Neuron (in vitro differentiated cells): Measurements from ENCODE around the gene RGS14.

ENCODE experiments used
- H2AFZ ChIP-seq: one replicate; pipeline ENCODE4 v1.6.1; 2013; ENCODE audit warnings: low read depth, mild to moderate bottlenecking, inconsistent platforms, low read length, moderate library complexity
- H3K27me3 ChIP-seq: one replicate; pipeline ENCODE4 v1.6.1; 2013; ENCODE audit warnings: low read length; ENCODE audit not compliant: insufficient read depth
- H3K36me3 ChIP-seq: one replicate; pipeline ENCODE4 v1.6.1; 2013; ENCODE audit warnings: low read length; ENCODE audit not compliant: insufficient read depth
- H3K4me1 ChIP-seq: one replicate; pipeline ENCODE4 v1.6.1; 2013; ENCODE audit warnings: low read length; ENCODE audit not compliant: insufficient read depth
- H3K4me3 ChIP-seq: 2 replicates; pipeline ENCODE4 v1.5.1; 2013; ENCODE audit warnings: mild to moderate bottlenecking, low read length, moderate library complexity
- H3K9me3 ChIP-seq: one replicate; pipeline ENCODE4 v1.6.1; 2013; ENCODE audit warnings: low read length

The RGS14 gene

GRCh38 chr5:177315411-177315810 lies 42.3 kb upstream of the RGS14 start:
- Histone ChIP-seq H2AFZ (no peak overlapping the region), H3K27me3 (no peaks in the 10 kb centered on the region), H3K4me3 (no peak overlapping the region), H3K9me3 (peaks cover 7% of the 10 kb centered on the region), H3K36me3 (no peaks in the 10 kb centered on the region), H3K4me1 (peaks cover 16% of the 10 kb centered on the region)

GRCh38 chr5:177316005-177316404 lies 41.7 kb upstream of the RGS14 start:
- peaks cover 10% of the 10 kb centered on the region for H3K4me1 ChIP-seq
- no peaks in the 10 kb centered on the region for H3K36me3 ChIP-seq
- H3K9me3 ChIP-seq, result peaks cover 7% of the 10 kb centered on the region
- H2AFZ ChIP-seq, result no peak overlapping the region
- no peaks in the 10 kb centered on the region for H3K27me3 ChIP-seq
- H3K4me3 ChIP-seq, result no peak overlapping the region

GRCh38 chr5:177317959-177318377 lies 39.8 kb upstream of the RGS14 start:
- H3K4me3 ChIP-seq, result no peak overlapping the region
- no peaks in the 10 kb centered on the region for H3K36me3 ChIP-seq
- peaks cover 1% of the 10 kb centered on the region for H3K4me1 ChIP-seq
- no peak overlapping the region for H2AFZ ChIP-seq
- no peaks in the 10 kb centered on the region for H3K27me3 ChIP-seq
- H3K9me3 ChIP-seq, result peaks cover 7% of the 10 kb centered on the region

GRCh38 chr5:177319913-177320588 lies 37.7 kb upstream of the RGS14 start:
- H2AFZ ChIP-seq, result no peak overlapping the region
- H3K36me3 ChIP-seq, result no peaks in the 10 kb centered on the region
- H3K4me1 ChIP-seq, result no peaks in the 10 kb centered on the region
- H3K27me3 ChIP-seq, result no peaks in the 10 kb centered on the region
- H3K4me3 ChIP-seq, result no peak overlapping the region
- peaks cover 7% of the 10 kb centered on the region for H3K9me3 ChIP-seq

GRCh38 chr5:177320879-177321278 lies 36.8 kb upstream of the RGS14 start:
- H2AFZ ChIP-seq, result no peak overlapping the region
- H3K4me3 ChIP-seq, result no peak overlapping the region
- H3K9me3 ChIP-seq, result peaks cover 7% of the 10 kb centered on the region
- H3K27me3 ChIP-seq, result no peaks in the 10 kb centered on the region
- no peaks in the 10 kb centered on the region for H3K4me1 ChIP-seq
- H3K36me3 ChIP-seq, result no peaks in the 10 kb centered on the region

GRCh38 chr5:177325868-177326381 lies 31.8 kb upstream of the RGS14 start:
- Histone ChIP-seq H3K36me3 (peaks cover 11% of the 10 kb centered on the region), H3K9me3 (no peaks in the 10 kb centered on the region), H3K27me3 (no peaks in the 10 kb centered on the region), H2AFZ (no peak overlapping the region), H3K4me1 (peaks cover 3% of the 10 kb centered on the region), H3K4me3 (no peak overlapping the region)

- H3K36me3 ChIP-seq, result peaks cover 21% of the 10 kb centered on the region
Measured at GRCh38 chr5:177327539-177328522, 29.9 kb upstream of the RGS14 start.

GRCh38 chr5:177328545-177329231 lies 29.0 kb upstream of the RGS14 start:
- no peak overlapping the region for H2AFZ ChIP-seq
- peaks cover 29% of the 10 kb centered on the region for H3K36me3 ChIP-seq

More at GRCh38 chr5:177327539-177328522, 29.9 kb upstream of the RGS14 start:
- no peak overlapping the region for H3K4me3 ChIP-seq
- no peaks in the 10 kb centered on the region for H3K9me3 ChIP-seq
- no peaks in the 10 kb centered on the region for H3K27me3 ChIP-seq
- no peak overlapping the region for H2AFZ ChIP-seq
- peaks cover 3% of the 10 kb centered on the region for H3K4me1 ChIP-seq

GRCh38 chr5:177329883-177330282 lies 27.8 kb upstream of the RGS14 start:
- no peaks in the 10 kb centered on the region for H3K27me3 ChIP-seq
- H2AFZ ChIP-seq, result no peak overlapping the region
- H3K9me3 ChIP-seq, result no peaks in the 10 kb centered on the region
- no peak overlapping the region for H3K4me3 ChIP-seq
- peaks cover 3% of the 10 kb centered on the region for H3K4me1 ChIP-seq
- H3K36me3 ChIP-seq, result peaks cover 40% of the 10 kb centered on the region

More at GRCh38 chr5:177328545-177329231, 29.0 kb upstream of the RGS14 start:
- no peaks in the 10 kb centered on the region for H3K9me3 ChIP-seq
- no peak overlapping the region for H3K4me3 ChIP-seq
- no peaks in the 10 kb centered on the region for H3K27me3 ChIP-seq
- peaks cover 3% of the 10 kb centered on the region for H3K4me1 ChIP-seq

- Histone ChIP-seq H3K9me3 (no peaks in the 10 kb centered on the region), H3K4me1 (peaks cover 1% of the 10 kb centered on the region), H3K4me3 (no peak overlapping the region), H3K27me3 (no peaks in the 10 kb centered on the region), H2AFZ (no peak overlapping the region), H3K36me3 (peaks cover 51% of the 10 kb centered on the region)
Measured at GRCh38 chr5:177330991-177331842, 26.5 kb upstream of the RGS14 start.

- H3K9me3 ChIP-seq, result no peaks in the 10 kb centered on the region
- H3K36me3 ChIP-seq, result peaks cover 61% of the 10 kb centered on the region
- no peak overlapping the region for H2AFZ ChIP-seq
- no peaks in the 10 kb centered on the region for H3K27me3 ChIP-seq
- H3K4me1 ChIP-seq, result no peaks in the 10 kb centered on the region
- H3K4me3 ChIP-seq, result no peak overlapping the region
Measured at GRCh38 chr5:177332031-177332895, 25.5 kb upstream of the RGS14 start.
